Measurements from ENCODE around the gene NIPA2. TPM values are rescaled to one million over a fixed set of nuclear protein-coding genes. Genes with fewer than 3 reads are reported as not detected.

NIPA2 gene
- total RNA-seq, 4 donors from 2014 or later, result 14.7 to 78.6 (median 50.4) TPM

DNA sequence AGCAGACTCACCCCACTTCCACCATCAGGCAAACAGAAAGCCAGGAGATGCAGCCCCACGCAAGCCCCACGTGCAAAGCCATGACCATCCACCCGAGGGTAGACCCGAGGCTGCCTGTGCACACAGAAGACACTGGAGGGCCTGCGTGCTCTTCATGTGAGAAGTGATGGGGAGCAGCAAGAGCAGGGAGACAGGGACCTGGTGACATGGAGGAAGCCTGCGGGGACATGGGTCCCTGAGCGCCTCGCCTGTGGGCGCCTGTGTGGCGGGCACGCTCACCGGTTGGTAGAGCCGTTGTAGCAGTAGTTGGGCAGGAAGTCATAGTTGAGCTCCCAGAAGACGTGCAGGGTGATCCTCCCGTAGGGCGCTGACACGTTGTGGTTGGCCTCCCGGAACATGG is 65.0 kb downstream of the NIPA2 start:
- in situ Hi-C loops (cut with MboI; ENCODE audit: low pct_ligation_motif_present in 1 of 4, low pct_unique_long_range_greater_than_20kb in 1 of 4, low sequenced_read_pairs in 3 of 4) (loop anchor here in 1 of 4 donors (25.0 kb wide), 1 partner anchor 91 kb away; no protein-coding TSS in a partner anchor), intact Hi-C loops (cut with DNase I; ENCODE audit: low total_unique reads) (no loop called here)
- DNase-seq, result no peak
- Histone ChIP-seq H3K4me1 (no peaks in the 10 kb centered on the region), H3K27me3 (no peaks in the 10 kb centered on the region), H3K27ac (no peak overlapping the region), H3K9me3 (no peaks in the 10 kb centered on the region), H3K4me3 (no peak overlapping the region), H3K36me3 (peaks cover 0 to 42% (median 16%) of the 10 kb centered on the region in 4 donors)
- TF ChIP-seq POLR2AphosphoS5 (IDR thresholded peaks at IDR 0.05) (no peak), CTCF (IDR thresholded peaks at IDR 0.05) (no peak), POLR2A (IDR thresholded peaks at IDR 0.05) (no peak), EP300 (IDR thresholded peaks at IDR 0.05; ENCODE audit: low read depth) (no peak)
- WGBS, 2 donors (ENCODE audit: low coverage in 1 of 2), result 88% methylated on average over 15 of the region's 18 CpGs; no CpG with 5 or more reads in 1 of the 2 donors

DNA sequence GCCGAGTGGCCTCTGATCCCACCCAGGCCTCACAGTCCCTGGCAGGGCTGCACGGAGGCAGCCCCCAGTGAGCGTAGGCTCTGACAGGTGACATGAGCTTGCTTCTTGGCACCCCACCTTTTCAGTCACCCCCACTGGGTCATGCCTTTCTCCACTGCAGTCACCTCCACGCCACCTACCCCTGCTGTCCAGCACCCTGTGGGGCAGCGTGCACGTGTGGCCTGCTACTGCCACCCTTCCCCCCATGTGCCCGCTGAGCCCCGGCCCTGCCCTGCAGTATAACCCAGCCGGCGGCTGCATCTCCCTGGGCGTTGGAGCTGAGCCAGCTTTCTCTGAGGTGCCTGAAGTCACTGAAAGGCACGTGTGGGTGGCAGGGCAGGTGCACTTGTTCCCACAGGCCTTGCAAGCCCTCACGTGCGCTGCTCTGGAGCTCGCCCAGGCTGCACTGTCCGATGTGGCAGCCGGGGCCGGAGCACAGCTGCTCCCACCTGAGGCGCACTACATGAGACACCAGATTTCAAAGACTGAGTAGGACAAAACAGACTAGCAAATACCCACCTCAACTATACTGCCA is 65.6 kb downstream of the NIPA2 start:
- in situ Hi-C loops (cut with MboI; ENCODE audit: low pct_ligation_motif_present in 1 of 4, low pct_unique_long_range_greater_than_20kb in 1 of 4, low sequenced_read_pairs in 3 of 4), result loop anchor here in 1 of 4 donors (25.0 kb wide), 1 partner anchor 92 kb away; no protein-coding TSS in a partner anchor
- 39 to 49% methylated on average over 3 to 10 of the region's 19 CpGs for WGBS, 2 donors (ENCODE audit: low coverage in 1 of 2)
- peaks cover 0 to 43% (median 19%) of the 10 kb centered on the region in 4 donors for H3K36me3 ChIP-seq

GRCh38 chr15:22904736-22905135 is 66.3 kb downstream of the NIPA2 start:
- Histone ChIP-seq H3K27ac (no peak overlapping the region), H3K9me3 (no peaks in the 10 kb centered on the region), H3K36me3 (peaks cover 0 to 47% (median 20%) of the 10 kb centered on the region in 4 donors), H3K4me3 (no peak overlapping the region), H3K27me3 (no peaks in the 10 kb centered on the region), H3K4me1 (no peaks in the 10 kb centered on the region)
- in situ Hi-C loops (cut with MboI; ENCODE audit: low pct_ligation_motif_present in 1 of 4, low pct_unique_long_range_greater_than_20kb in 1 of 4, low sequenced_read_pairs in 3 of 4), result loop anchor here in 1 of 4 donors (25.0 kb wide), 1 partner anchor 92 kb away; no protein-coding TSS in a partner anchor
- no peak for DNase-seq
- TF ChIP-seq POLR2A (IDR thresholded peaks at IDR 0.05) (no peak), EP300 (IDR thresholded peaks at IDR 0.05; ENCODE audit: low read depth) (no peak), POLR2AphosphoS5 (IDR thresholded peaks at IDR 0.05) (no peak), CTCF (IDR thresholded peaks at IDR 0.05) (no peak)
- 75 to 84% methylated on average over 1 to 11 of the region's 11 CpGs for WGBS, 2 donors (ENCODE audit: low coverage in 1 of 2)
- intact Hi-C loops (cut with DNase I; ENCODE audit: low total_unique reads), result no loop called here

More for the DNA sequence above, 65.6 kb downstream of the NIPA2 start:
- Histone ChIP-seq H3K27ac (no peak overlapping the region), H3K4me1 (no peaks in the 10 kb centered on the region), H3K27me3 (no peaks in the 10 kb centered on the region), H3K4me3 (no peak overlapping the region), H3K9me3 (no peaks in the 10 kb centered on the region)
- TF ChIP-seq CTCF (IDR thresholded peaks at IDR 0.05) (no peak), POLR2AphosphoS5 (IDR thresholded peaks at IDR 0.05) (no peak), EP300 (IDR thresholded peaks at IDR 0.05; ENCODE audit: low read depth) (no peak), POLR2A (IDR thresholded peaks at IDR 0.05) (no peak)
- DNase-seq, result peak; percentile 80
- intact Hi-C loops (cut with DNase I; ENCODE audit: low total_unique reads), result no loop called here

DNA sequence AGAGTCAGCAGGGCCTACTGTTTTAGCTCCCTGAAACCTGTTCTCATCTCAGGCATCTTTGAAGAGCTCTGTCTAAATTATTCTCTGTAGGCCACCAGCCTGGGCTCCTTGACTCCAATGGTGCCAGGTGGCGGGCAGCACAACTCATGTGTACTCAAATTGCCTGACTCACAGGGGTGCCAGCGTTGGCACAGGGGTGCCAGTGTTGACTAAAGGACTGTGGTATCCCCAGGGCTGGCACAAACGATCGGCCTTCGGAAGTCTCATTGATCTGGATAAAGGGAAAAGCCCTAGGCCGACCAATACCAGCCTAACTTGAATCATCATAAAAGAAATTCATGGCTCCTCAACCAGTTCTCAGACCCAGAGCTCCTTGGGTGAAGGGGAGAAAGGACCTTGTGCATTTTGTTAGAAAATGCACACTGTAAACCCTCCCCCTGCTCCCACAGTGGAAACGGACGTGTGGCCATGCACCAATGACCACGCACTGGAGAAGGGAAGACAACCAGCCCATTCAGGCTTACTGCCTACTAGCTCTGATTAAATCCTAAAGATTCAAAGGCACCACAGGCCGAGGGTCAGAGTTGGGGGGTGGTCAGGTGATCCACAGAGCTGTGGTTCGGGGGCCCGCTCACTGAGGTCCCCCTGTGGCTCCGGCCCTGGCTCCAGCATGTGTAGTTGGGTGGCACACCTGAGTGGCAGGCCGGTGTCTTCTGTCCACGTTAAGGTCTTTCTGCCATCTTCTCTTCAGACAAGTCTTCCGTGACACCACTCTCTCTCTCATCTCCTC is 68.9 kb downstream of the NIPA2 start:
- no peak for DNase-seq
- H3K27ac ChIP-seq, result no peak overlapping the region
- in situ Hi-C loops (cut with MboI; ENCODE audit: low pct_ligation_motif_present in 1 of 4, low pct_unique_long_range_greater_than_20kb in 1 of 4, low sequenced_read_pairs in 3 of 4) (loop anchor here in 1 of 4 donors (25.0 kb wide), 1 partner anchor 95 kb away; no protein-coding TSS in a partner anchor), intact Hi-C loops (cut with DNase I; ENCODE audit: low total_unique reads) (no loop called here)
- no peaks in the 10 kb centered on the region for H3K9me3 ChIP-seq
- H3K4me3 ChIP-seq, result no peak overlapping the region
- H3K27me3 ChIP-seq, result no peaks in the 10 kb centered on the region
- 91 to 100% methylated on average over 1 to 16 of the region's 16 CpGs for WGBS, 2 donors (ENCODE audit: low coverage in 1 of 2)
- TF ChIP-seq CTCF (IDR thresholded peaks at IDR 0.05), result no peak
- TF ChIP-seq EP300 (IDR thresholded peaks at IDR 0.05; ENCODE audit: low read depth), result no peak
- TF ChIP-seq POLR2AphosphoS5 (IDR thresholded peaks at IDR 0.05), result no peak
- TF ChIP-seq POLR2A (IDR thresholded peaks at IDR 0.05), result no peak
- peaks cover 0 to 59% (median 28%) of the 10 kb centered on the region in 4 donors for H3K36me3 ChIP-seq
- H3K4me1 ChIP-seq, result no peaks in the 10 kb centered on the region

All from transverse colon (tissue), 4 donors.